ENCODE measurements around the gene TNFSF13B. TPM values are rescaled to one million over a fixed set of nuclear protein-coding genes. Genes with fewer than 3 reads are reported as not detected.

TNFSF13B gene
- total and polyA plus RNA-seq, 12 donors = 6.8 to 81.3 (median 17.8) TPM

- Histone ChIP-seq H3K36me3 (replicated peaks in 1 of 2) (no peaks in the 10 kb centered on the region), H3K4me1 (replicated peaks in 1 of 2) (no peaks in the 10 kb centered on the region), H3K27ac (no peak overlapping the region), H3K4me3 (no peak overlapping the region), H3K27me3 (no peaks in the 10 kb centered on the region), H3K9me3 (replicated peaks in 1 of 3) (no peaks in the 10 kb centered on the region)
- 80 to 90% (median 84%) methylated on average over 5 of the region's 5 CpGs for WGBS, 4 donors
- DNase-seq = no peak
- intact Hi-C loops (cut with DNase I) = no loop called here
- TF ChIP-seq, protein P1, sequence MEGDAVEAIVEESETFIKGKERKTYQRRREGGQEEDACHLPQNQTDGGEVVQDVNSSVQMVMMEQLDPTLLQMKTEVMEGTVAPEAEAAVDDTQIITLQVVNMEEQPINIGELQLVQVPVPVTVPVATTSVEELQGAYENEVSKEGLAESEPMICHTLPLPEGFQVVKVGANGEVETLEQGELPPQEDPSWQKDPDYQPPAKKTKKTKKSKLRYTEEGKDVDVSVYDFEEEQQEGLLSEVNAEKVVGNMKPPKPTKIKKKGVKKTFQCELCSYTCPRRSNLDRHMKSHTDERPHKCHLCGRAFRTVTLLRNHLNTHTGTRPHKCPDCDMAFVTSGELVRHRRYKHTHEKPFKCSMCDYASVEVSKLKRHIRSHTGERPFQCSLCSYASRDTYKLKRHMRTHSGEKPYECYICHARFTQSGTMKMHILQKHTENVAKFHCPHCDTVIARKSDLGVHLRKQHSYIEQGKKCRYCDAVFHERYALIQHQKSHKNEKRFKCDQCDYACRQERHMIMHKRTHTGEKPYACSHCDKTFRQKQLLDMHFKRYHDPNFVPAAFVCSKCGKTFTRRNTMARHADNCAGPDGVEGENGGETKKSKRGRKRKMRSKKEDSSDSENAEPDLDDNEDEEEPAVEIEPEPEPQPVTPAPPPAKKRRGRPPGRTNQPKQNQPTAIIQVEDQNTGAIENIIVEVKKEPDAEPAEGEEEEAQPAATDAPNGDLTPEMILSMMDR (IDR thresholded peaks at IDR 0.05) = no peak
- TF ChIP-seq POLR2A (IDR thresholded peaks at IDR 0.05) = no peak
Measured at GRCh38 chr13:108315273-108315672, 45.8 kb downstream of the TNFSF13B start.

DNA sequence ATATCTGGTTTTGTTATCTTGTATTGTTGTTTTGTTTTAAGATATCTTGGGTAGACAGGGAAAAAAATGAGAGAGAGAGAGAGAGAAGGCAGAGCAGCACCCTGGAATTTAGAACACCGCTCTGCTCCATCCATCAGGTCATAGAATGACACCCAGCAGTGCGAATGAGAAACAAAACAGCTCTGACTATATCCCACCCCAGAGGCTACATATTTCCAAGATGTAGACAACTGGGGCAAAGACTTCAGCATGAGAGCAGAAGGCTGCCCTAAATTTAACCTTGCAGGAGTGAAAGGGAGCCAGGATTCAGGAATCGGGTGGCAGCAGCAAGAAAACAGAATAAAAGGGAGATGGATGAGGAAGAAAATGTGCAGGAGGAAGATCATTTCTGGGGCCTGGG lies 46.5 kb downstream of the TNFSF13B start:
- Histone ChIP-seq H3K9me3 (replicated peaks in 1 of 3) (no peaks in the 10 kb centered on the region), H3K27ac (no peak overlapping the region), H3K4me3 (no peak overlapping the region), H3K27me3 (no peaks in the 10 kb centered on the region), H3K4me1 (replicated peaks in 1 of 2) (no peaks in the 10 kb centered on the region), H3K36me3 (replicated peaks in 1 of 2) (no peaks in the 10 kb centered on the region)
- WGBS, 4 donors = 44 to 63% (median 59%) methylated on average over 3 of the region's 3 CpGs
- intact Hi-C loops (cut with DNase I) = no loop called here
- no peak for DNase-seq
- no peak for TF ChIP-seq POLR2A (IDR thresholded peaks at IDR 0.05)
- TF ChIP-seq, protein P1 (IDR thresholded peaks at IDR 0.05) = no peak

GRCh38 chr13:108316413-108316812 lies 46.9 kb downstream of the TNFSF13B start:
- intact Hi-C loops (cut with DNase I) = no loop called here
- no peak overlapping the region for H3K27ac ChIP-seq
- H3K4me1 ChIP-seq (replicated peaks in 1 of 2) = no peaks in the 10 kb centered on the region
- no peak overlapping the region for H3K4me3 ChIP-seq
- no peaks in the 10 kb centered on the region for H3K27me3 ChIP-seq
- no peaks in the 10 kb centered on the region for H3K36me3 ChIP-seq (replicated peaks in 1 of 2)
- 56 to 67% (median 62%) methylated on average over 4 of the region's 4 CpGs for WGBS, 4 donors
- H3K9me3 ChIP-seq (replicated peaks in 1 of 3) = no peaks in the 10 kb centered on the region
- TF ChIP-seq, protein P1 (IDR thresholded peaks at IDR 0.05) = no peak
- TF ChIP-seq POLR2A (IDR thresholded peaks at IDR 0.05) = no peak
- no peak for DNase-seq

- DNase-seq = no peak
- H3K36me3 ChIP-seq (replicated peaks in 1 of 2) = no peaks in the 10 kb centered on the region
- no peak for TF ChIP-seq POLR2A (IDR thresholded peaks at IDR 0.05)
- TF ChIP-seq, protein P1 (IDR thresholded peaks at IDR 0.05) = peak; percentile 52 to 77 (median 72)
- H3K9me3 ChIP-seq (replicated peaks in 1 of 3) = no peaks in the 10 kb centered on the region
- intact Hi-C loops (cut with DNase I) = loop anchor here in 1 of 2 donors (10.0 kb wide), 2 partner anchors 98 to 572 kb away; no protein-coding TSS in a partner anchor
- no peak overlapping the region for H3K4me3 ChIP-seq
- no peaks in the 10 kb centered on the region for H3K4me1 ChIP-seq (replicated peaks in 1 of 2)
- no peaks in the 10 kb centered on the region for H3K27me3 ChIP-seq
- no peak overlapping the region for H3K27ac ChIP-seq
- 21 to 28% (median 24%) methylated on average over 2 of the region's 2 CpGs for WGBS, 4 donors
Measured at GRCh38 chr13:108322206-108322824, 52.8 kb downstream of the TNFSF13B start.
